ENCODE measurements around the gene PARP15.

- TF ChIP-seq MAX (IDR thresholded peaks at IDR 0.05; ENCODE audit: insufficient read depth, insufficient read length) (no peak), MYC (IDR thresholded peaks at IDR 0.05; ENCODE audit: low read depth, low read length) (no peak), EZH2 (IDR thresholded peaks at IDR 0.05; ENCODE audit: borderline replicate concordance, low read depth, low read length, severe bottlenecking) (no peak), POLR2A (IDR thresholded peaks at IDR 0.05; ENCODE audit: low read depth, low read length) (no peak)
- TF ChIP-seq, protein P1, sequence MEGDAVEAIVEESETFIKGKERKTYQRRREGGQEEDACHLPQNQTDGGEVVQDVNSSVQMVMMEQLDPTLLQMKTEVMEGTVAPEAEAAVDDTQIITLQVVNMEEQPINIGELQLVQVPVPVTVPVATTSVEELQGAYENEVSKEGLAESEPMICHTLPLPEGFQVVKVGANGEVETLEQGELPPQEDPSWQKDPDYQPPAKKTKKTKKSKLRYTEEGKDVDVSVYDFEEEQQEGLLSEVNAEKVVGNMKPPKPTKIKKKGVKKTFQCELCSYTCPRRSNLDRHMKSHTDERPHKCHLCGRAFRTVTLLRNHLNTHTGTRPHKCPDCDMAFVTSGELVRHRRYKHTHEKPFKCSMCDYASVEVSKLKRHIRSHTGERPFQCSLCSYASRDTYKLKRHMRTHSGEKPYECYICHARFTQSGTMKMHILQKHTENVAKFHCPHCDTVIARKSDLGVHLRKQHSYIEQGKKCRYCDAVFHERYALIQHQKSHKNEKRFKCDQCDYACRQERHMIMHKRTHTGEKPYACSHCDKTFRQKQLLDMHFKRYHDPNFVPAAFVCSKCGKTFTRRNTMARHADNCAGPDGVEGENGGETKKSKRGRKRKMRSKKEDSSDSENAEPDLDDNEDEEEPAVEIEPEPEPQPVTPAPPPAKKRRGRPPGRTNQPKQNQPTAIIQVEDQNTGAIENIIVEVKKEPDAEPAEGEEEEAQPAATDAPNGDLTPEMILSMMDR (IDR thresholded peaks at IDR 0.05; ENCODE audit: extremely low read depth in 1 of 2, insufficient read depth in 1 of 2, low read depth in 1 of 2, low read length in 2 of 2): no peak
Observed at GRCh38 chr3:122618614-122619013, 41.2 kb downstream of the PARP15 start.

Measured in endothelial cell of umbilical vein (primary cell).